ENCODE data around the gene OR5K2. TPM values are rescaled to one million over a fixed set of nuclear protein-coding genes. Genes with fewer than 3 reads are reported as not detected.

Gene OR5K2
- total RNA-seq, 1 experiment from 2014 or later: not detected

GRCh38 chr3:98545940-98546339, 48.5 kb downstream of the OR5K2 start:
- in situ Hi-C loops (cut with HindIII; ENCODE audit: low pct_unique_long_range_greater_than_20kb, low sequenced_read_pairs): no loop called here
- DNase-seq (ENCODE audit: low read depth): no peak

Other genes starting within 250 kb of the OR5K2 start
- not detected in 2 replicates for gene OR5H6, start 233.4 kb upstream of the OR5K2 start, total RNA-seq (2014; rRNA removed; shearing (Covaris generic); ENCODE audit: low replicate concordance)
- not detected in 2 replicates for gene OR5H2, start 215.2 kb upstream of the OR5K2 start, total RNA-seq (2014; rRNA removed; shearing (Covaris generic); ENCODE audit: low replicate concordance)
- not detected in 2 replicates for gene OR5K4, start 143.8 kb upstream of the OR5K2 start, total RNA-seq (2014; rRNA removed; shearing (Covaris generic); ENCODE audit: low replicate concordance)
- gene OR5K3, start 107.0 kb upstream of the OR5K2 start, total RNA-seq (2014; rRNA removed; shearing (Covaris generic); ENCODE audit: low replicate concordance): not detected in 2 replicates
- gene OR5K1, start 34.5 kb upstream of the OR5K2 start, total RNA-seq (2014; rRNA removed; shearing (Covaris generic); ENCODE audit: low replicate concordance): not detected in 2 replicates
- gene CLDND1, start 25.2 kb downstream of the OR5K2 start, total RNA-seq (2014; rRNA removed; shearing (Covaris generic); ENCODE audit: low replicate concordance): 44.4 and 46.5 TPM in 2 replicates
- not detected in 2 replicates for gene GPR15, start 34.3 kb downstream of the OR5K2 start, total RNA-seq (2014; rRNA removed; shearing (Covaris generic); ENCODE audit: low replicate concordance)
- 15.0 and 17.0 TPM in 2 replicates for gene CPOX, start 95.9 kb downstream of the OR5K2 start, total RNA-seq (2014; rRNA removed; shearing (Covaris generic); ENCODE audit: low replicate concordance)